WTC11 (cell line): Measurements from ENCODE around the gene GOLGA6L10. TPM values are rescaled to one million over a fixed set of nuclear protein-coding genes. Genes with fewer than 3 reads are reported as not detected.

Source experiments
- ETV6 ChIP-seq: sonication (generic); formaldehyde crosslinking; IDR thresholded peaks from 2 replicates; pipeline ENCODE4 v1.8.1; 2022; ENCODE audit warnings: mild to moderate bottlenecking, missing genetic modification reagents
- OVOL2 ChIP-seq: fragments of 250-450 bp; sonication (Bioruptor Pico); IDR thresholded peaks from 2 replicates; pipeline ENCODE4 v1.9.0; 2021; ENCODE audit warnings: mild to moderate bottlenecking, borderline replicate concordance
- ZNF219 ChIP-seq: sonication (generic); formaldehyde crosslinking; IDR thresholded peaks from 2 replicates; pipeline ENCODE4 v1.8.0; 2023; ENCODE audit warnings: missing genetic modification reagents, mild to moderate bottlenecking, borderline replicate concordance
- ZNF671 ChIP-seq: fragments of 250-450 bp; sonication (Bioruptor Pico); IDR thresholded peaks from 2 replicates; pipeline ENCODE4 v1.8.0; 2021; ENCODE audit warnings: mild to moderate bottlenecking
- total RNA-seq: library from RNA; stranded (reverse); gene quantifications from 3 replicates; pipeline ENCODE4 v1.2.3, GENCODE V29; 2021

GOLGA6L10 gene
- total RNA-seq, 1 experiment from 2014 or later, result 5.8 TPM

GRCh38 chr15:82292271-82292670 is 57.0 kb downstream of the GOLGA6L10 start (continued):
- no peak for TF ChIP-seq ZNF219 (CRISPR knock-in tag)
- no peak for TF ChIP-seq OVOL2
- TF ChIP-seq ZNF671, result no peak
- TF ChIP-seq ETV6 (CRISPR knock-in tag), result no peak

Other genes with a start within 250 kb of the GOLGA6L10 start
- 25.4 to 27.5 TPM (median 25.4 TPM) in 3 replicates for gene EFL1, start 86.7 kb downstream of the GOLGA6L10 start, total RNA-seq
- gene SAXO2, start 86.7 kb downstream of the GOLGA6L10 start, total RNA-seq, result 1.9 to 3.8 TPM (median 2.7 TPM) in 3 replicates
- gene GOLGA6L9, start 80.3 kb upstream of the GOLGA6L10 start, total RNA-seq, result 7.3 to 9.4 TPM (median 8.0 TPM) in 3 replicates
- gene RPS17, start 191.0 kb upstream of the GOLGA6L10 start, total RNA-seq, result 2,241 to 2,715 TPM (median 2,561 TPM) in 3 replicates